C4-2B (cell line): ENCODE data around the gene KDM2A.
"Not testable (repeated sequence)": the region's sequence is repeated elsewhere in the genome, so short reads cannot be mapped to it uniquely, and the experiment has no call there.

ENCODE experiments used
- ZFX ChIP-seq: fragments of 450-650 bp; IDR thresholded peaks from 2 replicates; pipeline ENCODE4 v1.6.1; 2017
- TF ChIP-seq, protein P1 (sequence below): fragments of 450-650 bp; conservative IDR thresholded peaks from 2 replicates; pipeline ENCODE4 v1.5.1; 2017; ENCODE audit warnings: mild to moderate bottlenecking

DNA sequence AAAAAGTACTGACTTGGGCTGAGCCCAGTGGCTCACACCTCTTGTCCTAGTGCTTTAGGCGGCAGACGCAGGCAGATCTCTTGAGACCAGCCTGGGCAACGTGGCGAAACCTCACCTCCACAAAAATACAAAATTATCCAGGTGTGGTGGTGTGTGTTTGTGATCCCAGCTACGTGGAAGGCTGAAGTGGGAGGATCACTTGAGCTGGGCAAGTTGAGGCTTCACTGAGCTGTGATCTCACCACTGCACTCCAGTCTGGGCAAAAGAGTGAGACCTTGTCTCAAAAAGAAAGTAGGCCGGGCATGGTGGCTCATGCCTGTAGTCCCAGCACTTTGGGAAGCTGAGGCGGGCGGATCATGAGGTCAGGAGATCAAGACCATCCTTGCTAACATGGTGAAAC, 115.5 kb downstream of the KDM2A start:
- TF ChIP-seq, protein P1, sequence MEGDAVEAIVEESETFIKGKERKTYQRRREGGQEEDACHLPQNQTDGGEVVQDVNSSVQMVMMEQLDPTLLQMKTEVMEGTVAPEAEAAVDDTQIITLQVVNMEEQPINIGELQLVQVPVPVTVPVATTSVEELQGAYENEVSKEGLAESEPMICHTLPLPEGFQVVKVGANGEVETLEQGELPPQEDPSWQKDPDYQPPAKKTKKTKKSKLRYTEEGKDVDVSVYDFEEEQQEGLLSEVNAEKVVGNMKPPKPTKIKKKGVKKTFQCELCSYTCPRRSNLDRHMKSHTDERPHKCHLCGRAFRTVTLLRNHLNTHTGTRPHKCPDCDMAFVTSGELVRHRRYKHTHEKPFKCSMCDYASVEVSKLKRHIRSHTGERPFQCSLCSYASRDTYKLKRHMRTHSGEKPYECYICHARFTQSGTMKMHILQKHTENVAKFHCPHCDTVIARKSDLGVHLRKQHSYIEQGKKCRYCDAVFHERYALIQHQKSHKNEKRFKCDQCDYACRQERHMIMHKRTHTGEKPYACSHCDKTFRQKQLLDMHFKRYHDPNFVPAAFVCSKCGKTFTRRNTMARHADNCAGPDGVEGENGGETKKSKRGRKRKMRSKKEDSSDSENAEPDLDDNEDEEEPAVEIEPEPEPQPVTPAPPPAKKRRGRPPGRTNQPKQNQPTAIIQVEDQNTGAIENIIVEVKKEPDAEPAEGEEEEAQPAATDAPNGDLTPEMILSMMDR: not testable (repeated sequence)
- TF ChIP-seq ZFX: not testable (repeated sequence)
